ENCODE data around the gene DIPK1B.

DNA sequence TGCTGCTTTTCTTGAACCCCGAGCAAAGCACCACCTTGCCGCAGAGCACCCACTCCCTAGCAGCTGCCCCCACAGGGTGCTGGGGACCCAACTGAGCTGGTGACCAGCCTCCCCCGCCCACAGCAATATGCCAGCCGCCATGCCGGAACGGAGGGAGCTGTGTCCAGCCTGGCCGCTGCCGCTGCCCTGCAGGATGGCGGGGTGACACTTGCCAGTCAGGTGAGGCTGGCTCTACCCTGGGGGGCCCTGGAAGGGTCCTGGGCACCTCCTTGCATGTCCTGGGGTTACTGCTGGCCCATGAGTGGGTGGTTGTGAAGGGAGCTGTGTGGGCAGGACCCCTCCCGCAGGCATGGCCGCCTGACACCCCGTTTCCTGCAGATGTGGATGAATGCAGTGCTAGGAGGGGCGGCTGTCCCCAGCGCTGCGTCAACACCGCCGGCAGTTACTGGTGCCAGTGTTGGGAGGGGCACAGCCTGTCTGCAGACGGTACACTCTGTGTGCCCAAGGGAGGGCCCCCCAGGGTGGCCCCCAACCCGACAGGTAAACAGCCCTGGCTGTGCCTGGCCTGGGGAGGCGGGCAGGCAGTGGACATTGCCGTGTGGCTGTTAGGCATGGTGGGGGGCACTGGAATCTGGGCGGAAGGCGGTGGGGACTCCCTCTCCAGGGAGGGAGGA, 42.4 kb upstream of the DIPK1B start:
- TF ChIP-seq POLR2A (IDR thresholded peaks at IDR 0.05) (no peak), CTCF (IDR thresholded peaks at IDR 0.05 in 8 of 11, conservative IDR thresholded peaks at IDR 0.05 in 3 of 11) (no peak)
